GM12878 (cell line): ENCODE measurements around the gene PRR23B. TPM values are rescaled to one million over a fixed set of nuclear protein-coding genes. Genes with fewer than 3 reads are reported as not detected.

ENCODE experiments used
- ATAC-seq: fragments of 200-7000 bp; cut with Tn5 transposase; 3 replicates; pipeline ENCODE4 v1.9.1; 2020; ENCODE audit warnings: mild to moderate bottlenecking, moderate library complexity
- BruUV-seq: library from RNA; stranded (reverse); fragments of 400-500 nt; replicated peaks from 2 replicates; lab custom pipeline; 2021; lab: Mats Ljungman, UMichigan
- CTCF ChIA-PET: fragments of 300-600 bp; sonication (Branson Sonifier 250); formaldehyde crosslinking; extraction: SDS; loops from one replicate; lab custom pipeline; 2021; ENCODE audit warnings: inconsistent platforms; lab: Yijun Ruan, JAX
- POLR2A ChIA-PET: fragments of 350-600 bp; formaldehyde crosslinking; extraction: SDS; loops from one replicate; lab custom pipeline; 2021; ENCODE audit warnings: inconsistent platforms; lab: Charles Lee
- RAD21 ChIA-PET: fragments of 300-600 bp; sonication (Branson Sonifier 250); formaldehyde crosslinking; loops from one replicate; lab custom pipeline; 2023; ENCODE audit warnings: antibody characterized with exemption; ENCODE audit not compliant: unreplicated experiment; lab: Charles Lee
- SMC1A ChIA-PET: fragments of 300-600 bp; sonication (Branson Sonifier 250); formaldehyde crosslinking; loops from one replicate; lab custom pipeline; 2023; ENCODE audit not compliant: unreplicated experiment, uncharacterized antibody; lab: Charles Lee
- DNase-seq: peaks from one replicate; pipeline ENCODE4 v3.0.0-alpha.2; 2011; ENCODE audit warnings: low read depth, low spot score
- FAIRE-seq: peaks from 3 replicates; lab custom pipeline; 2011; peaks lifted over from hg19 to GRCh38; lab: Jason Lieb, UNC
- H2AFZ ChIP-seq: 2 replicates; pipeline ENCODE4 v1.6.0; 2011; ENCODE audit warnings: low read depth, low read length, control low read depth; ENCODE audit not compliant: control insufficient read depth
- H3K27ac ChIP-seq: 2 replicates; pipeline ENCODE4 v1.5.1; 2011; ENCODE audit warnings: control low read depth; ENCODE audit not compliant: control insufficient read depth, insufficient read depth
- H3K27me3 ChIP-seq, 2 experiments: replicated peaks in 1 of 2; 2 replicates each; pipeline versions ENCODE4 v1.6.0 to v1.6.1; 2011; ENCODE audit warnings: low read length in 1 of 2; ENCODE audit not compliant: control insufficient read depth in 2 of 2, insufficient read depth in 2 of 2
- H3K36me3 ChIP-seq, 2 experiments: 2 replicates each; pipeline ENCODE4 v1.5.1; 2011; ENCODE audit warnings: low read length in 1 of 2; ENCODE audit not compliant: control insufficient read depth in 2 of 2, insufficient read depth in 2 of 2
- H3K4me1 ChIP-seq: 2 replicates; pipeline ENCODE4 v1.6.1; 2011; ENCODE audit warnings: mild to moderate bottlenecking, low read length, moderate library complexity, mixed read lengths; ENCODE audit not compliant: control insufficient read depth, insufficient read depth
- H3K4me2 ChIP-seq: 2 replicates; pipeline ENCODE4 v1.6.0; 2011; ENCODE audit warnings: control low read depth; ENCODE audit not compliant: control insufficient read depth, insufficient read depth
- H3K4me3 ChIP-seq: fragments of 200-600 bp; sonication (generic); 2 replicates; pipeline ENCODE4 v1.5.1; 2016
- H3K79me2 ChIP-seq: 2 replicates; pipeline ENCODE4 v1.6.0; 2011; ENCODE audit warnings: low read length; ENCODE audit not compliant: control insufficient read depth, insufficient read depth
- H3K9ac ChIP-seq: 2 replicates; pipeline ENCODE4 v1.8.0; 2011; ENCODE audit warnings: low read length, control low read depth, mixed read lengths; ENCODE audit not compliant: control insufficient read depth, insufficient read depth
- H3K9me3 ChIP-seq: replicated peaks from 3 replicates; pipeline ENCODE4 v1.5.1; 2011; ENCODE audit warnings: mild to moderate bottlenecking, low read length; ENCODE audit not compliant: control insufficient read depth, insufficient read depth
- H4K20me1 ChIP-seq: 2 replicates; pipeline ENCODE4 v1.6.0; 2011; ENCODE audit not compliant: control insufficient read depth, insufficient read depth
- E2F4 ChIP-seq: IDR thresholded peaks from 2 replicates; pipeline ENCODE4 v1.6.1; 2012; ENCODE audit warnings: low read depth, low read length, improper control_type of control experiment
- E4F1 ChIP-seq: fragments of 450-650 bp; IDR thresholded peaks from 2 replicates; pipeline ENCODE4 v1.6.1; 2018; ENCODE audit warnings: borderline replicate concordance, mild to moderate bottlenecking; ENCODE audit not compliant: partially characterized antibody
- PAX5 ChIP-seq: IDR thresholded peaks from 2 replicates; pipeline ENCODE4 v1.6.1; 2011; ENCODE audit warnings: low read depth, low read length, borderline replicate concordance
- YBX1 ChIP-seq: fragments of 450-650 bp; IDR thresholded peaks from 2 replicates; pipeline ENCODE4 v1.6.1; 2016; ENCODE audit warnings: antibody characterized with exemption
- ZNF622 ChIP-seq: fragments of 450-650 bp; IDR thresholded peaks from 2 replicates; pipeline ENCODE4 v1.6.1; 2017; ENCODE audit warnings: mild to moderate bottlenecking, inconsistent platforms
- WGBS: methylation state at CpG from one replicate; pipeline ENCODE4 v1.1.6; 2016; ENCODE audit warnings: low lambda C conversion rate; ENCODE audit not compliant: insufficient replicate concordance, insufficient coverage; ENCODE audit errors: missing lambda C conversion rate; 5-methylcytosine and 5-hydroxymethylcytosine counted together
- in situ Hi-C: fragments of 300-500 bp; cut with MboI; formaldehyde crosslinking; loops from 9 replicates; pipeline ENCODE4 v1.14.3; 2018; ENCODE audit warnings: mixed read lengths
- intact Hi-C: fragments of 100-400 bp; cut with micrococcal nuclease; formaldehyde crosslinking; loops from one replicate; pipeline ENCODE4 v1.14.2; 2022; ENCODE audit not compliant: unreplicated experiment
- polyA plus RNA-seq, 11 experiments: library from polyadenylated mRNA; depleted of rRNA in 4 of 11; unstranded in 6 of 11; stranded (reverse) in 5 of 11; fragments of >200 nt; fragmentation: Nextera tagmentation in 4 of 11; fragmentation: Illumina TruSeq in 1 of 11; extraction: Ambion mirVana in 4 of 11; extraction: Trizol in 1 of 11; gene quantifications; 1 replicate in 1 of 11; 2 replicates in 10 of 11; pipeline versions ENCODE4 v1.2.1 to v1.2.3, GENCODE V29; 2011 to 2016; ENCODE audit warnings: inconsistent platforms in 2 of 11, missing spikeins in 2 of 11, low read depth in 1 of 11
- total RNA-seq, 4 experiments: library from RNA; depleted of rRNA in 3 of 4; stranded (reverse); fragments of >200 nt in 3 of 4; fragmentation: Illumina TruSeq in 1 of 4; extraction: Trizol in 1 of 4; gene quantifications; 2 replicates each; pipeline versions ENCODE4 v1.2.1 to v1.2.3, GENCODE V29; 2013 to 2021

PRR23B gene
- total and polyA plus RNA-seq, 10 of the 15 experiments (the other 5 are each of a cell fraction or from before 2014, with no cell fraction given): not detected

- H3K9me3 ChIP-seq: no peaks in the 10 kb centered on the region
- no peaks in the 10 kb centered on the region for H3K4me1 ChIP-seq
- no TSS peak for BruUV-seq
- 17% methylated on average over 3 of the region's 3 CpGs for WGBS
- TF ChIP-seq E2F4: no peak
- no peak for TF ChIP-seq ZNF622
- TF ChIP-seq YBX1: no peak
- TF ChIP-seq PAX5: no peak
- no peak for TF ChIP-seq E4F1
- no peak overlapping the region for H3K9ac ChIP-seq
- DNase-seq: no peak
- H3K27me3 ChIP-seq: 0 out of 4 replicates have a peak, but pooled peaks cover 0 to 5% of the 10 kb centered on the region in 2 experiments
- ChIA-PET POLR2A (no interaction called here), RAD21 (no interaction called here), SMC1A (interaction anchor here (1.0 kb wide), 1 partner anchor 14 kb away, joined by 3 read pairs; no protein-coding TSS in a partner anchor), CTCF (no interaction called here)
- no peaks in the 10 kb centered on the region for H3K79me2 ChIP-seq
- H2AFZ ChIP-seq: no peak overlapping the region
- no peak for FAIRE-seq
- H3K27ac ChIP-seq: no peak overlapping the region
- H4K20me1 ChIP-seq: no peaks in the 10 kb centered on the region
- no peaks in the 10 kb centered on the region for H3K36me3 ChIP-seq
- in situ Hi-C loops (no loop called here), intact Hi-C loops (no loop called here)
- no peak overlapping the region for H3K4me3 ChIP-seq
- no peak for ATAC-seq
- H3K4me2 ChIP-seq: no peak overlapping the region
Observed at GRCh38 chr3:138984816-138985215, 35.9 kb downstream of the PRR23B start.
